Type B pancreatic cell (in vitro differentiated cells): ENCODE results near the gene ZNF70. TPM values are rescaled to one million over a fixed set of nuclear protein-coding genes. Genes with fewer than 3 reads are reported as not detected.
"Not testable (repeated sequence)": the region's sequence is repeated elsewhere in the genome, so short reads cannot be mapped to it uniquely, and the experiment has no call there.

Experiments
- DNase-seq: peaks from one replicate; pipeline ENCODE4 v3.0.0; 2021; ENCODE audit warnings: mixed read lengths; ENCODE audit not compliant: unreplicated experiment; ENCODE audit errors: extremely low spot score
- H3K27ac Mint-ChIP-seq: 2 replicates; pipeline ENCODE4 v1.8.0; 2021; ENCODE audit warnings: mild to moderate bottlenecking, mixed read lengths
- H3K27me3 Mint-ChIP-seq: 2 replicates; pipeline ENCODE4 v1.8.0; 2021; ENCODE audit warnings: mixed read lengths
- H3K36me3 Mint-ChIP-seq: 2 replicates; pipeline ENCODE4 v1.8.0; 2021; ENCODE audit warnings: mixed read lengths
- H3K4me1 Mint-ChIP-seq: one replicate; pipeline ENCODE4 v1.8.0; 2021; ENCODE audit warnings: mixed read lengths; ENCODE audit not compliant: unreplicated experiment
- H3K4me3 Mint-ChIP-seq: 2 replicates; pipeline ENCODE4 v1.8.0; 2021; ENCODE audit warnings: mild to moderate bottlenecking, mixed read lengths
- H3K9me3 Mint-ChIP-seq: 2 replicates; pipeline ENCODE4 v1.8.0; 2021; ENCODE audit warnings: mixed read lengths
- total RNA-seq: library from RNA; stranded (reverse); gene quantifications from 2 replicates; pipeline ENCODE4 v1.2.1, GENCODE V29; 2021; ENCODE audit warnings: low replicate concordance
- TF ChIP-seq, protein P1 (sequence below): fragments of 200-600 bp; sonication (generic); conservative IDR thresholded peaks from 2 replicates; pipeline ENCODE4 v1.5.0; 2021; ENCODE audit warnings: antibody characterized with exemption, mild to moderate bottlenecking

The ZNF70 gene
- total RNA-seq, 1 donor from 2014 or later = 12.3 TPM

DNA sequence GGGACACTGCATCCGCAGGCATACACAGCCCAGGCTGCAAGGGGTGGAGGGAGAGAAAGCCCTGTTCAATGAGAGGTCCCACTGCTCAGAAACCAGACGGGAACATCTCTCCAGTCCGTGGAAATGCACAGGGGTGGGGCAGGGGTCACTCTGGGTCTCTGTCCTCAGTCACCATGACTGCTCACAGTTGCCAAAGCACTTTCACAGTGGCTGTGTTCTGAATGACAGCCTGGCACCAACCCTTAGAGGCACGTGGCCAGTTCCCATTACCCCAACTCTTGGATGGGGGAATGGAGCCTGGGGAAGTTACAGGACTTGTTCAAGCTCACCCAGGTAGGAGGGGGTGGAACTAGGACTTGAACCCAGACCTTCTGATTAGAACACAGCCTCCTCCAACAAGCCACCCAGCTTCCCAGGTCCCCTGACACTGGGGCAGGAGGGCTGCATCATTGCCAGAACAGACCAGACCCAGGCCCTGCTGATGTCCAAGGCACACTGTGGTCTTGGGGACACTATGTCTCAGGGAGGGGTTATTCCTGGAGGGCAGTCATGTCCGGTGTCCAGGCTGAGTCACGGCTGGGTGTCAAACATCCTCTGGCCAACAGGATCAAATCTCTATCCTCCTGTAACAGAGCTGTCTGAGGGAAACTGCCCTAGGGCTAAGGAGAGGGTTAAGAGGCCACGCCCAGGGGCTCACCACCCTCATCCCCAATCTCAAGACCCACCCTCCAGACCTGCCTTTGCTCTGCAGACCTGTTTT lies 8.2 kb downstream of the ZNF70 start:
- no peaks in the 10 kb centered on the region for H3K27me3 Mint-ChIP-seq
- TF ChIP-seq, protein P1, sequence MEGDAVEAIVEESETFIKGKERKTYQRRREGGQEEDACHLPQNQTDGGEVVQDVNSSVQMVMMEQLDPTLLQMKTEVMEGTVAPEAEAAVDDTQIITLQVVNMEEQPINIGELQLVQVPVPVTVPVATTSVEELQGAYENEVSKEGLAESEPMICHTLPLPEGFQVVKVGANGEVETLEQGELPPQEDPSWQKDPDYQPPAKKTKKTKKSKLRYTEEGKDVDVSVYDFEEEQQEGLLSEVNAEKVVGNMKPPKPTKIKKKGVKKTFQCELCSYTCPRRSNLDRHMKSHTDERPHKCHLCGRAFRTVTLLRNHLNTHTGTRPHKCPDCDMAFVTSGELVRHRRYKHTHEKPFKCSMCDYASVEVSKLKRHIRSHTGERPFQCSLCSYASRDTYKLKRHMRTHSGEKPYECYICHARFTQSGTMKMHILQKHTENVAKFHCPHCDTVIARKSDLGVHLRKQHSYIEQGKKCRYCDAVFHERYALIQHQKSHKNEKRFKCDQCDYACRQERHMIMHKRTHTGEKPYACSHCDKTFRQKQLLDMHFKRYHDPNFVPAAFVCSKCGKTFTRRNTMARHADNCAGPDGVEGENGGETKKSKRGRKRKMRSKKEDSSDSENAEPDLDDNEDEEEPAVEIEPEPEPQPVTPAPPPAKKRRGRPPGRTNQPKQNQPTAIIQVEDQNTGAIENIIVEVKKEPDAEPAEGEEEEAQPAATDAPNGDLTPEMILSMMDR = no peak
- no peak overlapping the region for H3K27ac Mint-ChIP-seq
- no peaks in the 10 kb centered on the region for H3K9me3 Mint-ChIP-seq
- peaks cover 8% of the 10 kb centered on the region for H3K4me1 Mint-ChIP-seq
- H3K4me3 Mint-ChIP-seq = no peak overlapping the region
- no peak for DNase-seq
- H3K36me3 Mint-ChIP-seq = peaks cover 31% of the 10 kb centered on the region

DNA sequence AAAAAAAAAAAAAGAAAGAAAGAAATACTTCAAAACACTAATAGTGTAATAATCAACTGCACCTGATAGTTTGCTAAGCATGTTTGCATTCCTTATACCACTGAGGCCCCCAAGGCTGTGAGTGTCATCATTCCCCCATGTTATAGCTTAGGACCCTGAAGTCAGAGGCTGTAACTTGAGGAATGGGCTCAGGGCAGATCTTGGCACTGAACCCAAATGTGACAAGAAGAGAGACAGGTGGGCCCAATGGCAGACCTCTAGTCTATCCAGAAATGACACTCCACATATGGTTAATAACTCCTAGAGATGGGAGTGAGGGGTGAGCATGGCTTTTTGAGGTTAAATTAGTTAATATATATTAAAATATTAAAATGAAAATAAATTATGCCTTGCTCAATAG lies 13.2 kb downstream of the ZNF70 start:
- no peaks in the 10 kb centered on the region for H3K9me3 Mint-ChIP-seq
- H3K4me3 Mint-ChIP-seq = no peak overlapping the region
- H3K4me1 Mint-ChIP-seq = no peaks in the 10 kb centered on the region
- no peak overlapping the region for H3K27ac Mint-ChIP-seq
- TF ChIP-seq, protein P1 = no peak
- H3K27me3 Mint-ChIP-seq = no peaks in the 10 kb centered on the region
- DNase-seq = no peak
- peaks cover 5% of the 10 kb centered on the region for H3K36me3 Mint-ChIP-seq

- not testable (repeated sequence) for H3K9me3 Mint-ChIP-seq, DNase-seq, H3K27me3 Mint-ChIP-seq, H3K4me1 Mint-ChIP-seq, H3K36me3 Mint-ChIP-seq, H3K4me3 Mint-ChIP-seq, H3K27ac Mint-ChIP-seq
Observed at GRCh38 chr22:23728108-23728507, 22.8 kb downstream of the ZNF70 start.

DNA sequence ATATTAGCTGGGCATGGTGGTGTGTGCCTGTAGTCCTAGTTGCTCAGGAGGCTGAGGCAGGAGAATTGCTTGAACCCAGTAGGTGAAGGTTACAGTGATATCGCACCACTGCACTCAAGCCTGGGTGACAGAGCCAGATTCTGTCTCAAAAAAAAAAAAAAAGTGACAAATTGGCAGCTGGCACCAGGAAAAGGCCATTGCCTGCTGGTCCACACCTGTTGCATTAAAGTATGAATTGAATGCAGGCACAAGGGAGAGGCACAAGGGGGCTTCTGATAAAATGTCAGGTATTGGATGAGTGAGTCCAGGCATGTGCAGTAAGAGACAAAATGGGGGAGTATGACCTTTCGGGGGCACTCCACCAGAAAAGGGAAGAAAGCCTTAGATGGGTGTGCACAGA lies 28.2 kb downstream of the ZNF70 start:
- Mint-ChIP-seq H3K4me3 (no peak overlapping the region), H3K36me3 (no peaks in the 10 kb centered on the region), H3K9me3 (no peaks in the 10 kb centered on the region), H3K27ac (no peak overlapping the region), H3K27me3 (no peaks in the 10 kb centered on the region), H3K4me1 (no peaks in the 10 kb centered on the region)
- TF ChIP-seq, protein P1 = no peak
- no peak for DNase-seq

- no peaks in the 10 kb centered on the region for H3K27me3 Mint-ChIP-seq
- peaks cover 5% of the 10 kb centered on the region for H3K4me1 Mint-ChIP-seq
- TF ChIP-seq, protein P1 = no peak
- no peaks in the 10 kb centered on the region for H3K9me3 Mint-ChIP-seq
- no peak overlapping the region for H3K27ac Mint-ChIP-seq
- no peaks in the 10 kb centered on the region for H3K36me3 Mint-ChIP-seq
- no peak overlapping the region for H3K4me3 Mint-ChIP-seq
- no peak for DNase-seq
Observed at GRCh38 chr22:23722160-23722559, 28.8 kb downstream of the ZNF70 start.

DNA sequence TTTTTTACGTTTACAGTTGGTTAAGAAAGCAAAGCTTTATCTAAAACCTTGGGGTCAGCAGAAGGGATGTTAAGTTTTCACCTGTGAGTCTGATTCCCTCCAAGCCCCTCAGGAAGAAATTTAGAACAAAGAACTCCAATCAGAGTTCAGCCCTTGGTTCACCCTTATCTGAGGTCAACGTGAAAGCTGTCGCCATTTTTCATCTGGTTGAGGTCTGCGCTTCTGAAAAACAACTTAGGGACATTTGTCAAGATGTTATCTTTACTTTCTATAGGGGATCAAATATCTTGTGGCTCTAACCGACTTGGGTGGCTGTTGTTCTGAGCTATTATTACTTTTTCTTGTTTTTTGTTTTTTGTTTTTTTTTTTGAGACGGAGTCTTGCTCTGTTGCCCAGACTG lies 30.1 kb downstream of the ZNF70 start:
- no peaks in the 10 kb centered on the region for H3K9me3 Mint-ChIP-seq
- TF ChIP-seq, protein P1 = no peak
- no peak for DNase-seq
- peaks cover 5% of the 10 kb centered on the region for H3K4me1 Mint-ChIP-seq
- H3K27me3 Mint-ChIP-seq = no peaks in the 10 kb centered on the region
- no peak overlapping the region for H3K4me3 Mint-ChIP-seq
- no peak overlapping the region for H3K27ac Mint-ChIP-seq
- no peaks in the 10 kb centered on the region for H3K36me3 Mint-ChIP-seq
